Right cardiac atrium (tissue), 5 donors: ENCODE measurements around the gene DCTN2. TPM values are rescaled to one million over a fixed set of nuclear protein-coding genes. Genes with fewer than 3 reads are reported as not detected.

Experiments used
- ATAC-seq, 2 donors: fragments of 200-7000 bp; cut with Tn5 transposase; one replicate each; pipeline versions ENCODE4 v1.8.0 to v1.9.1; 2020; ENCODE audit warnings: moderate library complexity in 2 of 2, mild to moderate bottlenecking in 1 of 2
- DNase-seq, 3 donors: peaks; one replicate each; pipeline ENCODE4 v3.0.0-alpha.2; 2020
- H3K27ac ChIP-seq: one replicate; pipeline ENCODE4 v1.5.1; 2013; ENCODE audit warnings: mild to moderate bottlenecking, low read length, control low read depth, moderate library complexity
- H3K27me3 ChIP-seq: one replicate; pipeline ENCODE4 v1.6.1; 2013; ENCODE audit not compliant: control insufficient read depth, insufficient read depth
- H3K4me1 ChIP-seq: one replicate; pipeline ENCODE4 v1.6.1; 2013; ENCODE audit warnings: low read length; ENCODE audit not compliant: control insufficient read depth, insufficient read depth
- H3K4me3 ChIP-seq: one replicate; pipeline ENCODE4 v1.5.1; 2013; ENCODE audit warnings: low read length, control low read depth
- H3K9me3 ChIP-seq: one replicate; pipeline ENCODE4 v1.6.1; 2013; ENCODE audit warnings: low read length; ENCODE audit not compliant: control insufficient read depth
- WGBS: extraction: QIAGEN DNeasy Blood & Tissue Kit; methylation state at CpG from one replicate; pipeline ENCODE4 v1.1.7; 2013; 5-methylcytosine and 5-hydroxymethylcytosine counted together
- intact Hi-C, 4 donors: fragments of 100-400 bp; cut with DNase I; formaldehyde crosslinking; loops; one replicate each; pipeline versions ENCODE4 v1.11.0 to v1.14.0; 2022 to 2023
- polyA plus RNA-seq: library from polyadenylated mRNA; stranded (reverse); fragments of 200-250 nt; gene quantifications from one replicate; pipeline ENCODE4 v1.2.3, GENCODE V29; 2013
- total RNA-seq, 4 donors: library from RNA; stranded (reverse); fragmentation: NEBNext Ultra II Directional; extraction: Animal tissue kit (Norgen Biotek cat#: 25700); gene quantifications; one replicate each; pipeline ENCODE4 v1.2.1, GENCODE V29; 2021
- donor health status: healthy with polysubstance abuse.
- donor health status: DM: no; HTN: yes; CAD: no.
- donor health status: DM: no; HTN: no; CAD: no.
- donor health status: DM: no; HTN: yes; CAD: no; lungs with severe emphysema.
- donor health status: DM: yes; HTN: yes; CAD: no.

DCTN2 gene
- total and polyA plus RNA-seq, 5 donors = 88.6 to 99.2 (median 89.5) TPM

GRCh38 chr12:57585156-57585555, 38.2 kb upstream of the DCTN2 start:
- WGBS = 83% methylated on average over 2 of the region's 2 CpGs
- ATAC-seq (no peak), DNase-seq (no peak)
- Histone ChIP-seq H3K4me3 (no peak overlapping the region), H3K4me1 (no peaks in the 10 kb centered on the region), H3K27ac (no peak overlapping the region), H3K9me3 (no peaks in the 10 kb centered on the region), H3K27me3 (no peaks in the 10 kb centered on the region)
- intact Hi-C loops = loop anchor here in 1 of 4 donors (2.0 kb wide), 1 partner anchor 36 kb away; no protein-coding TSS in a partner anchor

GRCh38 chr12:57584690-57585089, 37.7 kb upstream of the DCTN2 start:
- H3K27ac ChIP-seq = no peak overlapping the region
- no peaks in the 10 kb centered on the region for H3K4me1 ChIP-seq
- ATAC-seq (no peak), DNase-seq (no peak)
- no peak overlapping the region for H3K4me3 ChIP-seq
- intact Hi-C loops = loop anchor here in 3 of 4 donors (2.0 to 5.0 kb wide), 2 partner anchors 36 to 38 kb away; no protein-coding TSS in a partner anchor
- H3K9me3 ChIP-seq = no peaks in the 10 kb centered on the region
- no peaks in the 10 kb centered on the region for H3K27me3 ChIP-seq

- Histone ChIP-seq H3K9me3 (no peaks in the 10 kb centered on the region), H3K27me3 (no peaks in the 10 kb centered on the region), H3K4me1 (no peaks in the 10 kb centered on the region), H3K4me3 (no peak overlapping the region), H3K27ac (no peak overlapping the region)
- no peak for ATAC-seq
- no peak for DNase-seq
- 97% methylated on average over 2 of the region's 2 CpGs for WGBS
- intact Hi-C loops = loop anchor here in 3 of 4 donors (2.0 to 5.0 kb wide), 2 partner anchors 37 to 38 kb away; no protein-coding TSS in a partner anchor
Observed at GRCh38 chr12:57584050-57584449, 37.1 kb upstream of the DCTN2 start.

- Histone ChIP-seq H3K9me3 (no peaks in the 10 kb centered on the region), H3K27me3 (no peaks in the 10 kb centered on the region), H3K4me3 (no peak overlapping the region), H3K4me1 (no peaks in the 10 kb centered on the region), H3K27ac (no peak overlapping the region)
- 44% methylated on average over 13 of the region's 13 CpGs for WGBS
- intact Hi-C loops = loop anchor here in 3 of 4 donors (1.0 to 5.0 kb wide), 2 partner anchors 39 kb away; no protein-coding TSS in a partner anchor
- DNase-seq = peak in 2 of 3 donors; percentile 41 to 46
- ATAC-seq = peak; percentile 93 to 94
Observed at GRCh38 chr12:57583008-57583831, 36.2 kb upstream of the DCTN2 start.

GRCh38 chr12:57582440-57582839, 35.4 kb upstream of the DCTN2 start:
- Histone ChIP-seq H3K9me3 (no peaks in the 10 kb centered on the region), H3K27ac (no peak overlapping the region), H3K4me1 (no peaks in the 10 kb centered on the region), H3K27me3 (no peaks in the 10 kb centered on the region), H3K4me3 (no peak overlapping the region)
- WGBS = 92% methylated on average over 1 of the region's 1 CpG
- ATAC-seq (no peak), DNase-seq (no peak)
- intact Hi-C loops = loop anchor here in 2 of 4 donors (5.0 kb wide), 1 partner anchor 40 kb away; no protein-coding TSS in a partner anchor

GRCh38 chr12:57581802-57582201, 34.8 kb upstream of the DCTN2 start:
- 87% methylated on average over 1 of the region's 1 CpG for WGBS
- H3K4me3 ChIP-seq = no peak overlapping the region
- no peak overlapping the region for H3K27ac ChIP-seq
- no peaks in the 10 kb centered on the region for H3K27me3 ChIP-seq
- DNase-seq (no peak), ATAC-seq (no peak)
- H3K4me1 ChIP-seq = no peaks in the 10 kb centered on the region
- intact Hi-C loops = loop anchor here in 2 of 4 donors (5.0 kb wide), 1 partner anchor 40 kb away; no protein-coding TSS in a partner anchor
- no peaks in the 10 kb centered on the region for H3K9me3 ChIP-seq

GRCh38 chr12:57580466-57580795, 33.4 kb upstream of the DCTN2 start:
- Histone ChIP-seq H3K27me3 (no peaks in the 10 kb centered on the region), H3K4me3 (no peak overlapping the region), H3K9me3 (no peaks in the 10 kb centered on the region), H3K4me1 (no peaks in the 10 kb centered on the region), H3K27ac (no peak overlapping the region)
- ATAC-seq (no peak), DNase-seq (no peak)
- intact Hi-C loops = loop anchor here in 2 of 4 donors (5.0 kb wide), 1 partner anchor 42 kb away; no protein-coding TSS in a partner anchor
- 85% methylated on average over 4 of the region's 4 CpGs for WGBS

GRCh38 chr12:57579677-57580465, 32.9 kb upstream of the DCTN2 start:
- H3K4me1 ChIP-seq = no peaks in the 10 kb centered on the region
- DNase-seq (no peak), ATAC-seq (no peak)
- H3K27me3 ChIP-seq = no peaks in the 10 kb centered on the region
- intact Hi-C loops = loop anchor here in 2 of 4 donors (5.0 kb wide), 1 partner anchor 42 kb away; no protein-coding TSS in a partner anchor
- no peaks in the 10 kb centered on the region for H3K9me3 ChIP-seq
- 90% methylated on average over 8 of the region's 8 CpGs for WGBS
- H3K27ac ChIP-seq = no peak overlapping the region
- no peak overlapping the region for H3K4me3 ChIP-seq

- DNase-seq (no peak), ATAC-seq (no peak)
- intact Hi-C loops = no loop called here
- Histone ChIP-seq H3K4me3 (no peak overlapping the region), H3K27ac (no peak overlapping the region), H3K27me3 (no peaks in the 10 kb centered on the region), H3K4me1 (no peaks in the 10 kb centered on the region), H3K9me3 (no peaks in the 10 kb centered on the region)
- 79% methylated on average over 2 of the region's 2 CpGs for WGBS
Observed at GRCh38 chr12:57579011-57579410, 32.0 kb upstream of the DCTN2 start.

- no peak overlapping the region for H3K4me3 ChIP-seq
- H3K27me3 ChIP-seq = no peaks in the 10 kb centered on the region
- DNase-seq = no peak
- H3K4me1 ChIP-seq = no peaks in the 10 kb centered on the region
- H3K27ac ChIP-seq = no peak overlapping the region
- no peaks in the 10 kb centered on the region for H3K9me3 ChIP-seq
- no peak for ATAC-seq
- WGBS = 87% methylated on average over 12 of the region's 12 CpGs
- intact Hi-C loops = no loop called here
Observed at GRCh38 chr12:57577981-57578758, 31.2 kb upstream of the DCTN2 start.
